Natural killer cell treated with Interleukin-12 subunit alpha and Interleukin-12 subunit beta and Interleukin-15 and Interleukin-18, amount 100 ng/mL, for 72 hours (primary cell): ENCODE data around the gene PRTN3. TPM values are rescaled to one million over a fixed set of nuclear protein-coding genes. Genes with fewer than 3 reads are reported as not detected.

Experiments used
- ATAC-seq, 2 donors: fragments of 150-1000 bp; cut with Tn5 transposase in 1 of 2; sonication (Bioruptor Pico), chemical (Tn5 transposase) in 1 of 2; 2 replicates each; pipeline ENCODE4 v1.10.0; 2021
- DNase-seq: peaks from one replicate; pipeline ENCODE4 v3.0.0; 2022; ENCODE audit warnings: low spot score
- H3K27ac Mint-ChIP-seq, 2 donors: 1 replicate in 1 of 2; 2 replicates in 1 of 2; pipeline ENCODE4 v1.8.0; 2022; ENCODE audit warnings: mixed read lengths in 2 of 2, mild to moderate bottlenecking in 1 of 2, moderate library complexity in 1 of 2
- H3K27me3 Mint-ChIP-seq, 2 donors: 1 replicate in 1 of 2; 2 replicates in 1 of 2; pipeline ENCODE4 v1.8.0; 2022; ENCODE audit warnings: mixed read lengths in 2 of 2
- H3K36me3 Mint-ChIP-seq: one replicate; pipeline ENCODE4 v1.8.0; 2022; ENCODE audit warnings: mixed read lengths
- H3K4me1 Mint-ChIP-seq, 2 donors: 1 replicate in 1 of 2; 2 replicates in 1 of 2; pipeline ENCODE4 v1.8.0; 2022; ENCODE audit warnings: low read depth in 2 of 2, mixed read lengths in 2 of 2, mild to moderate bottlenecking in 1 of 2
- H3K4me3 Mint-ChIP-seq: one replicate; pipeline ENCODE4 v1.8.0; 2022; ENCODE audit warnings: mixed read lengths
- H3K9me3 Mint-ChIP-seq: 2 replicates; pipeline ENCODE4 v1.8.0; 2022; ENCODE audit warnings: mixed read lengths
- total RNA-seq, 2 donors: library from RNA; stranded (reverse); gene quantifications; one replicate each; pipeline ENCODE4 v1.2.3, GENCODE V29; 2022

PRTN3 gene
- total RNA-seq, 2 donors from 2014 or later, result not detected

GRCh38 chr19:799076-799881 is 41.5 kb upstream of the PRTN3 start:
- DNase-seq, result no peak
- Mint-ChIP-seq H3K4me3 (peak overlapping the region; percentile 91), H3K27ac (peak overlapping the region; percentile 84 to 88), H3K4me1 (peaks cover 21 to 41% of the 10 kb centered on the region in 2 donors), H3K9me3 (no peaks in the 10 kb centered on the region), H3K36me3 (peaks cover 14% of the 10 kb centered on the region), H3K27me3 (no peaks in the 10 kb centered on the region)
- ATAC-seq, result no peak

GRCh38 chr19:800360-801029 is 40.3 kb upstream of the PRTN3 start:
- Mint-ChIP-seq H3K9me3 (no peaks in the 10 kb centered on the region), H3K4me1 (peaks cover 21 to 41% of the 10 kb centered on the region in 2 donors), H3K27me3 (no peaks in the 10 kb centered on the region), H3K36me3 (peaks cover 14% of the 10 kb centered on the region), H3K27ac (peak overlapping the region; percentile 84 to 88), H3K4me3 (peak overlapping the region; percentile 91)
- DNase-seq (no peak), ATAC-seq (no peak)

DNA sequence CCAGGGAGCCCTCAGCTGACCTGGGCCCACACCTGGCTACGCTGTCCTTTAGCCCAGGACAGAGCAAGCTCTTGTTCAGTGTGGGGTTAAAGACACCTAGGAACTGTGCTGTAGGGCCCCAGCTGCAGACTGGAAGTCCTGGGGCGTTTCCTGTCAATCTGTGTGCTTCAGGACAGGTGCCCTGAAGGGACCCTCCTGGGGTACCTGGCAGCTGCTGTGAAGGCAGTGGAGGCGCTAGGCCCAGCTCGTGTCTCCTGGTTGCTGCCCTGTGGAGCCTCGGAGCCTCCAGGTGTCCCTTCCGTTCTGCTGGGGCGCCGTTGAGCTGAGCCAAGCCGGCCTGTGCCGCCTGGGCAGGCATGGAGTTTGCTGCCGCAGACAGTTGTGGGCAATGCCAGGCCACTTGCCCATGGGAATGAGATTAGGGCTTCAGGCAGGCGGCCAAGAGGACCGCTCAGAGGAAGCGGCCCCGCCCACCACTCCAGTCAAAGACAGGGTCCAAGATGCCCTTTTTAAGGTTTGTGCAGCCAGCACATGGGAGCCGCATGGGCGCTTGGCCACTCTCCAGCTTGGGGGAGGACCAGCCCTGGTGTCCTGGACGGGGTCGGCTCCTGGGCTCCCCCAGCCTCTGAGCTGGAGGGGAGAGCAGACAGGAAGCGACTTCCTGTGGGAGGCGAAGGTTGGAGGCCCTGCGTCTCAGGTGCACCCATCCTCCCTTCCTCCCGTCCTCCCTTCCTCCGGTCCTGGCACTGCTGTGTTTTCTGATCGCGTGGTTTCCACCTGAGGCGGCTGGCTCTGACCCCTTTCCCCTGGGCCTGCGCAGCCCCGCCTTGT is 39.6 kb upstream of the PRTN3 start:
- Mint-ChIP-seq H3K27me3 (no peaks in the 10 kb centered on the region), H3K36me3 (peaks cover 14% of the 10 kb centered on the region), H3K4me3 (peak overlapping the region; percentile 62), H3K9me3 (no peaks in the 10 kb centered on the region), H3K4me1 (peaks cover 21 to 41% of the 10 kb centered on the region in 2 donors), H3K27ac (peak overlapping the region; percentile 29 to 84)
- ATAC-seq (no peak), DNase-seq (no peak)

GRCh38 chr19:801861-802497 is 38.8 kb upstream of the PRTN3 start:
- H3K36me3 Mint-ChIP-seq, result peaks cover 14% of the 10 kb centered on the region
- no peaks in the 10 kb centered on the region for H3K27me3 Mint-ChIP-seq
- H3K9me3 Mint-ChIP-seq, result no peaks in the 10 kb centered on the region
- ATAC-seq (no peak), DNase-seq (no peak)
- H3K27ac Mint-ChIP-seq, result peak overlapping the region in 1 of 2 donors; percentile 29
- H3K4me1 Mint-ChIP-seq, result peaks cover 21 to 38% of the 10 kb centered on the region in 2 donors
- H3K4me3 Mint-ChIP-seq, result peak overlapping the region; percentile 62

DNA sequence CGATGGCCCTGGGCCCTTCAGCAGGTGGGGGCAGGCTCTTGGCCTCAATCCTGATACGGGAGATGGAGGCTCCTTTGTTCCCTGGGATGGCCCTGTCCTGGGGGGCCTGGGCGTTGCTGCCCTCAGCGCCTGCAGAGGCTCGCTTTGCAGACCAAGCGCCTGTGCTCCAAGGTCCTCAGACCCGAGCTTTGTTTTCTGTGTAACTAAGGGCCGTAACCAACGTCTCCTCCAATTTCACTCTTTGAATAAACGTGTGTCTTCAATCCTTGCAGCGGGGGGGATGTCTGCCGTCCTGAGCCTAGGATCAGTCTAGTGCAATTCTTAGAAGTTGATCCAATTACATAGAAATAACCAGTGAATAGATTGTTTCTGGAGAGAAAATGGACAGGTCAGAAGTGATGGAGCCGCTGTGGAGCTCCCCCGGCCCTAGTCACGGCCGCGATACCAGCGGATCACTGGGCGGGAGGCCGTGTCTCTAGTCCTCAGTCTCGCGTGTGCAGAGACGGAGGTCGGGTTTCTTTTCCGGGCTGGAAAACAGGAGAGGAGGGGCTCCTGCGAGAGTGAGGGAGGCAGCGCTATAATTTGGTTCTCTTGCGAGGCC is 38.2 kb upstream of the PRTN3 start:
- Mint-ChIP-seq H3K4me3 (peak overlapping the region; percentile 54), H3K27me3 (no peaks in the 10 kb centered on the region), H3K27ac (no peak overlapping the region), H3K9me3 (no peaks in the 10 kb centered on the region), H3K4me1 (peaks cover 24 to 44% of the 10 kb centered on the region in 2 donors), H3K36me3 (peaks cover 19% of the 10 kb centered on the region)
- DNase-seq (no peak), ATAC-seq (no peak)

GRCh38 chr19:803099-803561 is 37.7 kb upstream of the PRTN3 start:
- DNase-seq (no peak), ATAC-seq (no peak)
- H3K4me3 Mint-ChIP-seq, result no peak overlapping the region
- peaks cover 23% of the 10 kb centered on the region for H3K36me3 Mint-ChIP-seq
- no peak overlapping the region for H3K27ac Mint-ChIP-seq
- H3K27me3 Mint-ChIP-seq, result no peaks in the 10 kb centered on the region
- no peaks in the 10 kb centered on the region for H3K9me3 Mint-ChIP-seq
- peaks cover 28 to 48% of the 10 kb centered on the region in 2 donors for H3K4me1 Mint-ChIP-seq

GRCh38 chr19:803686-804418 is 36.9 kb upstream of the PRTN3 start:
- peak overlapping the region; percentile 22 for H3K4me3 Mint-ChIP-seq
- ATAC-seq, result no peak

DNA sequence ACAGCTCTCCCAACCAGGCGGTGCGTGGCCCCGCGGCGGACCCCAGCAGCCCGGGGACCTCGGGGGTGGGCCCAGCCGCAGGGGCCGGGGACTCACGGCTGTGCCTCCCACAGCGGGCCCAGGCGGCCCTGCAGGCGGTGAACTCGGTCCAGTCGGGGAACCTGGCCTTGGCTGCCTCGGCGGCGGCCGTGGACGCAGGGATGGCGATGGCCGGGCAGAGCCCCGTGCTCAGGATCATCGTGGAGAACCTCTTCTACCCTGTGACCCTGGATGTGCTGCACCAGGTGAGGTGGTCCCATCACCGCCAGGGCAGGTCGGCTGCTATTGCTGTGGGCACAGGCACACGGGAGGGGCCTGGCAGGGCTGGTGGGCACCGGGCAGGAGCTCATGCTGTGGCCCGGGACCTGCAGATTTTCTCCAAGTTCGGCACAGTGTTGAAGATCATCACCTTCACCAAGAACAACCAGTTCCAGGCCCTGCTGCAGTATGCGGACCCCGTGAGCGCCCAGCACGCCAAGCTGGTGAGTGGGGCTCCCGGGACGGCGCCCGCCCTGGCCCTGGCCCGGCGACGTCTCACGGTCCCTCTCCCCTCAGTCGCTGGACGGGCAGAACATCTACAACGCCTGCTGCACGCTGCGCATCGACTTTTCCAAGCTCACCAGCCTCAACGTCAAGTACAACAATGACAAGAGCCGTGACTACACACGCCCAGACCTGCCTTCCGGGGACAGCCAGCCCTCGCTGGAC is 36.2 kb upstream of the PRTN3 start:
- no peak for DNase-seq
- peaks cover 19% of the 10 kb centered on the region for H3K36me3 Mint-ChIP-seq
- no peak overlapping the region for H3K27ac Mint-ChIP-seq
- peaks cover 20 to 38% of the 10 kb centered on the region in 2 donors for H3K4me1 Mint-ChIP-seq
- no peaks in the 10 kb centered on the region for H3K9me3 Mint-ChIP-seq
- no peak for ATAC-seq
- no peak overlapping the region for H3K4me3 Mint-ChIP-seq
- no peaks in the 10 kb centered on the region for H3K27me3 Mint-ChIP-seq

More at GRCh38 chr19:803686-804418, 36.9 kb upstream of the PRTN3 start:
- peaks cover 27 to 45% of the 10 kb centered on the region in 2 donors for H3K4me1 Mint-ChIP-seq
- H3K27me3 Mint-ChIP-seq, result no peaks in the 10 kb centered on the region
- H3K27ac Mint-ChIP-seq, result no peak overlapping the region
- DNase-seq, result no peak
- H3K36me3 Mint-ChIP-seq, result peaks cover 23% of the 10 kb centered on the region
- H3K9me3 Mint-ChIP-seq, result no peaks in the 10 kb centered on the region

DNA sequence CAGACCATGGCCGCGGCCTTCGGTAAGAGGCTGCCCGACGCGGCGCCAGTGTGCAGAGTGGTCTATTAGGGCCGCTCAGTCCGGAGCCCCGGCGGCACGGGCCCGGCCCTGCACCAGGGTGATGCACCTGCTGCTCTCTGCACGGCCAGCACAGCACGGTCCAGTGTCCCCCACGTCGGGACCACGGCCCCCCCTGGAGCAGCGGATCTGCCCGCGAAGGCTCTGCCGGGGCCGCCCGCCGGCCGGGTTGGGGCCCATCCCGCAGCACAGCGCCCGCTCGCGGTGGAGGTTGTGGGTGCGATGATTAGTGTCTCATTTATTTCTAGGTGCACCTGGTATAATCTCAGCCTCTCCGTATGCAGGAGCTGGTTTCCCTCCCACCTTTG is 35.6 kb upstream of the PRTN3 start:
- no peak for DNase-seq
- Mint-ChIP-seq H3K27ac (no peak overlapping the region), H3K4me1 (peaks cover 14 to 33% of the 10 kb centered on the region in 2 donors), H3K9me3 (no peaks in the 10 kb centered on the region), H3K27me3 (no peaks in the 10 kb centered on the region), H3K4me3 (no peak overlapping the region), H3K36me3 (peaks cover 13% of the 10 kb centered on the region)
- ATAC-seq, result no peak

DNA sequence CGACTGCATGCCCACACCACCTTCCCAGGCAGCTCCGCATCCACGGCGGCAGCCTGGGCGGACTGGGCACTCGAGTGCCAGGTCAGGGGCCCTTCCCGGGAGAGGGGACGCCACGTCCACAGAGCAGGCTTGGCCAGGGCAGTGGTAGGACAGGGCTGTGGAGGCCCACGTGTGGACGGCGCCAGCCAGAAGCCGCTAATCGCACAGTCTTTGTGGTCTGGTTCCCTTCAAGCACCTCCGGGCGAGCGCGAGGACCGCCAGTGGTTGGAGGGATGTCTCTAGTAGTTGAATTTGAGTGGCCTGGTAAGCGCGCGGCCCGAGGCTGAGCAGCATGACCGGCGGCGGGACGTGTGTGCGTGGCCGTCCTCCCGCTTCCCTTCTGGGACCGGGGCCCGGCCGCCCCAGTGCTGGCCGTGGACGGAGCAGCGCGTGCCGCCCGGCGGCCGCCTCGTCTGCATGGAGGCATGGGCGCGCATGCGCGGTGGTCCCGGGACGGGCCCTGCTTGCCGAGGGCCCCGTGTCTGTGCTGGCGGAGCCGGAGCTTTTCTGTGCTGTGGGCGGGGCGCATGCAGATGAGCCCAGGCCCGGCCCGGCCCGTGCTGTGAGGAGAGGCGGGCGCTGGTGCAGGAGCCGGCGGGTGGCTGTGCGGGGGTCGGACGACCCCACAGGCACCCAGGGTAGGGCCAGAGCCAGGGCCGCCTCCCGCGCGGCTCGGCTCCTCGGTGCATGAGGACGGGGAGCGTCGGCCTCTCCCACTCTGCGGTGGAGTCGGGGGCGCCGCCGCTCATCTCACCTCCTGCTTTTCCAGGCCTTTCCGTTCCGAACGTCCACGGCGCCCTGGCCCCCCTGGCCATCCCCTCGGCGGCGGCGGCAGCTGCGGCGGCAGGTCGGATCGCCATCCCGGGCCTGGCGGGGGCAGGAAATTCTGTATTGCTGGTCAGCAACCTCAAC is 34.9 kb upstream of the PRTN3 start:
- no peak for DNase-seq
- Mint-ChIP-seq H3K36me3 (peaks cover 9% of the 10 kb centered on the region), H3K27me3 (no peaks in the 10 kb centered on the region), H3K27ac (no peak overlapping the region), H3K4me3 (no peak overlapping the region), H3K4me1 (peaks cover 8 to 28% of the 10 kb centered on the region in 2 donors), H3K9me3 (no peaks in the 10 kb centered on the region)
- peak in 1 of 2 donors; percentile 14 for ATAC-seq

- Mint-ChIP-seq H3K27me3 (no peaks in the 10 kb centered on the region), H3K9me3 (no peaks in the 10 kb centered on the region), H3K27ac (no peak overlapping the region), H3K36me3 (peaks cover 9% of the 10 kb centered on the region), H3K4me1 (peaks cover 8 to 21% of the 10 kb centered on the region in 2 donors), H3K4me3 (no peak overlapping the region)
- no peak for DNase-seq
- no peak for ATAC-seq
Measured at GRCh38 chr19:806815-807421, 33.9 kb upstream of the PRTN3 start.
